ENCODE measurements around the gene ABHD10.

- TF ChIP-seq POLR2AphosphoS5 (IDR thresholded peaks at IDR 0.05) (no peak), CTCF (IDR thresholded peaks at IDR 0.05) (no peak), POLR2A (IDR thresholded peaks at IDR 0.05) (no peak), EP300 (IDR thresholded peaks at IDR 0.05) (no peak)
Observed at GRCh38 chr3:112017091-112017490, 38.3 kb downstream of the ABHD10 start.
